Esophagus muscularis mucosa (tissue), 4 donors: ENCODE measurements around the gene PMEL. TPM values are rescaled to one million over a fixed set of nuclear protein-coding genes. Genes with fewer than 3 reads are reported as not detected.

ENCODE experiments used
- DNase-seq: peaks from one replicate; pipeline ENCODE4 v3.0.0-alpha.2; 2017; ENCODE audit errors: extremely low spot score
- H3K27ac ChIP-seq, 4 donors: fragments of 200-600 bp; sonication (generic); replicated peaks in 1 of 4; 1 replicate in 3 of 4; 2 replicates in 1 of 4; pipeline ENCODE4 v1.5.1; 2016 to 2019; ENCODE audit warnings: mild to moderate bottlenecking in 1 of 4
- H3K27me3 ChIP-seq, 4 donors: fragments of 200-600 bp; sonication (generic); one replicate each; pipeline versions ENCODE4 v1.5.1 to v1.6.0; 2016 to 2019
- H3K36me3 ChIP-seq, 4 donors: fragments of 200-600 bp; sonication (generic); one replicate each; pipeline ENCODE4 v1.5.1; 2016 to 2019
- H3K4me1 ChIP-seq, 4 donors: fragments of 200-600 bp; sonication (generic); one replicate each; pipeline ENCODE4 v1.5.1; 2016 to 2019
- H3K4me3 ChIP-seq, 4 donors: fragments of 200-600 bp; sonication (generic); 1 replicate in 2 of 4; 2 replicates in 2 of 4; pipeline ENCODE4 v1.5.1; 2016 to 2019; ENCODE audit warnings: mild to moderate bottlenecking in 4 of 4, moderate library complexity in 1 of 4
- H3K9me3 ChIP-seq, 4 donors: fragments of 200-600 bp; sonication (generic); 1 replicate in 3 of 4; 2 replicates in 1 of 4; pipeline ENCODE4 v1.5.1; 2016 to 2019
- EP300 ChIP-seq: sonication (generic); formaldehyde crosslinking; IDR thresholded peaks from one replicate; pipeline ENCODE4 v1.6.1; 2017; ENCODE audit warnings: antibody characterized with exemption
- POLR2A ChIP-seq: fragments of 450-650 bp; IDR thresholded peaks from one replicate; pipeline ENCODE4 v1.6.1; 2017; ENCODE audit warnings: antibody characterized with exemption, moderate library complexity, mild to moderate bottlenecking, low read depth
- POLR2AphosphoS5 ChIP-seq, 2 donors: sonication (generic); formaldehyde crosslinking; IDR thresholded peaks; one replicate each; pipeline ENCODE4 v1.6.1; 2017; ENCODE audit warnings: antibody characterized with exemption in 2 of 2
- WGBS: methylation state at CpG from one replicate; pipeline ENCODE4 v1.1.5; 2018; 5-methylcytosine and 5-hydroxymethylcytosine counted together
- intact Hi-C: fragments of 100-400 bp; cut with DNase I; formaldehyde crosslinking; loops from one replicate; pipeline ENCODE4 v1.15.1; 2023
- total RNA-seq, 4 donors: library from RNA; depleted of rRNA; stranded (reverse); fragments of >200 nt; gene quantifications; one replicate each; pipeline versions ENCODE4 v1.1.0 to v1.2.1, GENCODE V29; 2016
- TF ChIP-seq, protein P1 (sequence below), 3 experiments: fragments of 200-600 bp in 2 of 3; fragments of 450-650 bp in 1 of 3; sonication (generic) in 2 of 3; IDR thresholded peaks; one replicate each; pipeline ENCODE4 v1.5.1; 2017 to 2019; ENCODE audit warnings: antibody characterized with exemption in 3 of 3, mild to moderate bottlenecking in 2 of 3, moderate library complexity in 1 of 3

The PMEL gene
- total RNA-seq, 4 donors from 2014 or later: 0.66 to 2.2 TPM; not detected in 2

DNA sequence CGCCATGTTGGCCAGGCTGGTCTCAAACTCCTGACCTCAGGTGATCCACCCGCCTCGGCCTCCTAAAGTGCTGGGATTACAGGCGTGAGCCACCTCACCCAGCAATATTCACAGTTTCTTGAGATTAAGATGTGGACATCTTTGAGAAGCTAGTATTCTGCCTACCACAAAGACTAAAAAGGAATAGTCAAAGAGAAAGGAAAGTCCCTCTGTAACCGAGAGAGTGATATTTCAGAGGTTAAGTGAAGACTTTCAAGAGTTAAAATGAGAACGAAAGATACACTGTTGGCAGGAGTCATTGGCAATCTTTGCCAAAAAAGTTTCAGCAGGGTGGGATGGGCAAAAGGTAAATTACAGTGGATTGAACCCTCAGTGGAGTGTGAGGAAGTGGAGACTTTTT, 19.3 kb downstream of the PMEL start:
- no peak for DNase-seq
- no peak overlapping the region for H3K27ac ChIP-seq
- peaks cover 24 to 53% (median 31%) of the 10 kb centered on the region in 4 donors for H3K36me3 ChIP-seq
- no peak overlapping the region for H3K4me3 ChIP-seq
- 82% methylated on average over 6 of the region's 6 CpGs for WGBS
- intact Hi-C loops: no loop called here
- H3K4me1 ChIP-seq: no peaks in the 10 kb centered on the region
- H3K27me3 ChIP-seq: no peaks in the 10 kb centered on the region
- no peaks in the 10 kb centered on the region for H3K9me3 ChIP-seq
- no peak for TF ChIP-seq EP300
- TF ChIP-seq, protein P1, sequence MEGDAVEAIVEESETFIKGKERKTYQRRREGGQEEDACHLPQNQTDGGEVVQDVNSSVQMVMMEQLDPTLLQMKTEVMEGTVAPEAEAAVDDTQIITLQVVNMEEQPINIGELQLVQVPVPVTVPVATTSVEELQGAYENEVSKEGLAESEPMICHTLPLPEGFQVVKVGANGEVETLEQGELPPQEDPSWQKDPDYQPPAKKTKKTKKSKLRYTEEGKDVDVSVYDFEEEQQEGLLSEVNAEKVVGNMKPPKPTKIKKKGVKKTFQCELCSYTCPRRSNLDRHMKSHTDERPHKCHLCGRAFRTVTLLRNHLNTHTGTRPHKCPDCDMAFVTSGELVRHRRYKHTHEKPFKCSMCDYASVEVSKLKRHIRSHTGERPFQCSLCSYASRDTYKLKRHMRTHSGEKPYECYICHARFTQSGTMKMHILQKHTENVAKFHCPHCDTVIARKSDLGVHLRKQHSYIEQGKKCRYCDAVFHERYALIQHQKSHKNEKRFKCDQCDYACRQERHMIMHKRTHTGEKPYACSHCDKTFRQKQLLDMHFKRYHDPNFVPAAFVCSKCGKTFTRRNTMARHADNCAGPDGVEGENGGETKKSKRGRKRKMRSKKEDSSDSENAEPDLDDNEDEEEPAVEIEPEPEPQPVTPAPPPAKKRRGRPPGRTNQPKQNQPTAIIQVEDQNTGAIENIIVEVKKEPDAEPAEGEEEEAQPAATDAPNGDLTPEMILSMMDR (IDR thresholded peaks at IDR 0.05): no peak
- TF ChIP-seq POLR2AphosphoS5 (IDR thresholded peaks at IDR 0.05): no peak
- TF ChIP-seq POLR2A: no peak

DNA sequence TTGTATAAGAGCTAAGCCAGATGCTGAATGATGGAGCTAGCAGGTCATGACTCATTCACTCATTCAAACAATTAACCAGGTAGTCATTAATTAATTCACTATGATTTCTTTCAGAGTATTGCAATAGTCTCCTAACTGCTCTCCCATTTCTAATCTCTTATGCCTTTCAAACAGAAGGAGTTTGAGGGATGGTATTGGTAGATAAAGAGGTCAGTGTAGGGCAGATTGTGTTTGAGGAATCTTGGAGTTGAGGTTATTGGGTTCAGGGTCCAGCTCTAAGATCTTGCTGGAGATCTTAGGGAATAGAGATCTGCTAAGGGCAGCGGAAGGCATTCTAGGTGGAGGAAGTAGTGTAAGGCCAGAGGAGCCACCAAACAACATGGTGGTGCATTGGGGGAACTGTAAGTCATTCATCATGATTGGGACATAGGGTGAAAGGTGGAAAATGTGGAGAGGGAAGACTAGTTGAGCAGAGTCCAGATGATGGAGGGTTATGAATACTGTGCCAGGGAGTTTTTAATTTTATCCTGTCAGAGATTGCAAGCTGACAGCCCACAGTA, 23.2 kb downstream of the PMEL start:
- TF ChIP-seq EP300: no peak
- no peak for TF ChIP-seq POLR2AphosphoS5 (IDR thresholded peaks at IDR 0.05)
- TF ChIP-seq, protein P1 (IDR thresholded peaks at IDR 0.05): no peak
- TF ChIP-seq POLR2A: no peak
- H3K27ac ChIP-seq: no peak overlapping the region
- intact Hi-C loops: no loop called here
- H3K9me3 ChIP-seq: no peaks in the 10 kb centered on the region
- no peak overlapping the region for H3K4me3 ChIP-seq
- H3K4me1 ChIP-seq: peaks cover 8 to 12% (median 10%) of the 10 kb centered on the region in 4 donors
- 95% methylated on average over 1 of the region's 1 CpG for WGBS
- H3K36me3 ChIP-seq: peaks cover 21 to 57% (median 27%) of the 10 kb centered on the region in 4 donors
- no peak for DNase-seq
- no peaks in the 10 kb centered on the region for H3K27me3 ChIP-seq

DNA sequence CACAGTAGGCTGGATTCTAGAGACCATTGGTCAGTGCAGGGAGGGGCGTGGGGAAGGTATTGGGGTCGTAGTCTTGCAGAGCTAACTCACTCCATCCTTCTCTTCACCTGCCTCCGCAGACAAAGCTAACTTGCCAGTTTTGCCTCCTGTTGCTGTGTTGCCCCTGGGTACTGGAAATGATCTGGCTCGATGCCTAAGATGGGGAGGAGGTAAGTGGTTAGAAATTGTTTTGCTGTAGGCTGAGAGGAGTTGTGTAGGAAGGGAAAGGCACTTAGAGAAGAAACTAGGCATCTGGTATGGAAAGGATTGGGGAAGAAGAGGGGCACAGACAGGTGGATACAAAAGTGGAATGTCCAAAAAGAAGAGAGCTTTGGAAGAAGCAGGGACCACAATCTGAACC, 23.8 kb downstream of the PMEL start:
- WGBS: 89% methylated on average over 4 of the region's 4 CpGs
- Histone ChIP-seq H3K4me3 (no peak overlapping the region), H3K36me3 (peaks cover 21 to 57% (median 27%) of the 10 kb centered on the region in 4 donors), H3K27ac (no peak overlapping the region), H3K4me1 (peaks cover 8 to 12% (median 10%) of the 10 kb centered on the region in 4 donors), H3K9me3 (no peaks in the 10 kb centered on the region), H3K27me3 (no peaks in the 10 kb centered on the region)
- TF ChIP-seq POLR2AphosphoS5 (IDR thresholded peaks at IDR 0.05): no peak
- TF ChIP-seq, protein P1 (IDR thresholded peaks at IDR 0.05): no peak
- TF ChIP-seq EP300: no peak
- no peak for TF ChIP-seq POLR2A
- intact Hi-C loops: no loop called here
- no peak for DNase-seq

DNA sequence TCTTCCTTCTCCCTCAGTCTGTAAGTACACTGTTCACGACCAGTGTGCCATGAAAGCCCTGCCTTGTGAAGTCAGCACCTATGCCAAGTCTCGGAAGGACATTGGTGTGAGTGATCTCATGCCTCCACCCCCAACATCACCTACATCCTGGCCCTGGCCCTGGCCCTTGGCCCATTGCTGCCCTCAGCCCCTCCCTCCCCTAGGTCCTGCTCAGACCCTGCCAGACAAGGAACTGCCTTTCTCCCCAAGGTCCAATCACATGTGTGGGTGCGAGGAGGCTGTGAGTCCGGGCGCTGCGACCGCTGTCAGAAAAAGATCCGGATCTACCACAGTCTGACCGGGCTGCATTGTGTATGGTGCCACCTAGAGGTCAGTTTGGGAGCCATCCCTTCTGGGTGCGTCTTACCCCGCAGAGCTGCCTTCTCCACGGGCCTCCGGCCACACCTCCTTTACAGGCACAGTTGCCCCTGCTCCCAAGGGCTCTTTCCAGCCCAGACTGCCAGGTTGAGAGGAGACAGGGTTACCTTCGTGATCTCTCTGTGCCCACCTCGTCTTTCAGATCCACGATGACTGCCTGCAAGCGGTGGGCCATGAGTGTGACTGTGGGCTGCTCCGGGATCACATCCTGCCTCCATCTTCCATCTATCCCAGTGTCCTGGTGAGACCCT, 25.6 kb downstream of the PMEL start:
- H3K9me3 ChIP-seq: no peaks in the 10 kb centered on the region
- WGBS: 4% methylated on average over 11 of the region's 18 CpGs
- TF ChIP-seq, protein P1 (IDR thresholded peaks at IDR 0.05): peak; percentile 89 to 97 (median 89)
- no peak for TF ChIP-seq POLR2A
- TF ChIP-seq POLR2AphosphoS5 (IDR thresholded peaks at IDR 0.05): peak; percentile 40 to 70
- TF ChIP-seq EP300: no peak
- H3K4me1 ChIP-seq: peaks cover 8 to 22% (median 17%) of the 10 kb centered on the region in 4 donors
- no peaks in the 10 kb centered on the region for H3K27me3 ChIP-seq
- peak overlapping the region; percentile 8 to 33 (median 24) for H3K4me3 ChIP-seq
- peaks cover 10 to 46% (median 20%) of the 10 kb centered on the region in 4 donors for H3K36me3 ChIP-seq
- intact Hi-C loops: loop anchor here (2.0 kb wide), 1 partner anchor 197 kb away; the partner anchor contains the start of gene GDF11
- peak overlapping the region; percentile 35 to 59 (median 46) for H3K27ac ChIP-seq
- peak; percentile 97 for DNase-seq
